Placental epithelial cell (primary cell): ENCODE data around the gene DHODH. TPM values are rescaled to one million over a fixed set of nuclear protein-coding genes. Genes with fewer than 3 reads are reported as not detected.

Source experiments
- small RNA-seq: library from RNA; depleted of rRNA; stranded (forward); fragments of <200 nt; gene quantifications from one replicate; pipeline ENCODE3, GENCODE V24; 2012
- total RNA-seq: library from RNA; depleted of rRNA; stranded (reverse); fragments of >200 nt; gene quantifications from 2 replicates; pipeline ENCODE4 v1.2.3, GENCODE V29; 2012

DHODH gene
- 0.79 and 3.7 TPM in 2 replicates for total RNA-seq

DNA sequence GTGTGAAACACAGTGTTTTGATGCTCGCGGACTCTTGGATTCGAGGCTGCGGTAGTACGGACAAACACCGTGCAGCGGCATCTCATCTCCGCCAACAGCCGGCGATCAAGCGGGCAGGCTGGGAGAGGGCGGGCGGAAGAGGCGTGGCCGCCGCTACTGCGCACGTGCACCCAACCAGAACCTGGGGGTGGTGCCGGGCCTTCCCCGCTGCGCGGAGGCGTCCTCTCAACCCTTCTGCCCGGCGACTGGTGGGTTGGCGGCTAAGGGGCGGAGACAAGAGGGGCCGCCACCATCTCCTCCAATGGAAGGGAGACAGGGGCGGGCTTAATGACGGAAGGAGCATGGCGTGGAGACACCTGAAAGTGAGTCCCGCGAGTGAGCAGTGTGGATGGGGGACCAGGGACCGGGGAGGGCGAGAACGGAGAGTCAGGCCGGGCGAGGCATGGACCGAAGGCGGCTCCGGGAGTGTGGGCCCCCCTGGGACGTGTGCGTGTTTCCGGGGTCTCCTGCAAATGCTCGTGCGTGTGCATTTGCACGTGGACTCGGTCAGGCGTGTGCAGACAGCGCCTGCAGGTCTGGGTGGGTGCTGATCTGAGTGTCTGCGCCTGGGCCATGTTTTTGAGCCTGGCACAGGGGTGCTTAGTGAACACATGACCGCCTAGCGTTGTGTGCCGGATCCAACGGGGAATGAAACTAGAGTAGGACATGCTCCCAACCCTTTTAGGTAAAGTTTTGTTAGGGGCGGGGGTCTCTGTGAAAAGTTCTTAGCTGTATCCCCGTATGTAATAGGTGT, at the start of gene DHODH:
Gene DHODH (plus strand): TSS at position 321 of the 793 bp plus-strand sequence. CDS start 21 bp downstream, at position 342.

GRCh38 chr16:72054254-72054847, 45.8 kb downstream of the DHODH start, which contains the start of gene HP:
Gene HP, plus strand, starts transcription at chr16:72054505. Its CDS starts 148 bp downstream, at chr16:72054653.

Small RNA genes lying within 50 kb of the gene (small RNA-seq; reads per million reads assigned to genes)
- gene RPL39P31 = not detected

Other genes starting within 250 kb of the DHODH start
- gene AP1G1, start 199.9 kb upstream of the DHODH start, total RNA-seq = 95.4 and 139 TPM in 2 replicates
- gene ATXN1L, start 162.8 kb upstream of the DHODH start, total RNA-seq = 14.1 and 17.4 TPM in 2 replicates
- gene ZNF821, start 124.6 kb upstream of the DHODH start, total RNA-seq = 7.4 and 12.2 TPM in 2 replicates
- 194 and 208 TPM in 2 replicates for gene IST1, start 113.2 kb upstream of the DHODH start, total RNA-seq
- under 0.01 TPM in 1 of 2 replicates, not detected in the other for gene PKD1L3, start 8.3 kb upstream of the DHODH start, total RNA-seq
- gene HP, start 45.8 kb downstream of the DHODH start, total RNA-seq = not detected in 2 replicates
- not detected in 2 replicates for gene HPR, start 54.5 kb downstream of the DHODH start, total RNA-seq
- gene TXNL4B, start 84.9 kb downstream of the DHODH start, total RNA-seq = 5.2 and 9.8 TPM in 2 replicates
- gene DHX38, start 85.1 kb downstream of the DHODH start, total RNA-seq = 36.7 and 49.9 TPM in 2 replicates
- gene PMFBP1, start 163.4 kb downstream of the DHODH start, total RNA-seq = 0.39 and 1.4 TPM in 2 replicates